ENCODE results near the gene DPRX.
"Not testable (repeated sequence)": the region's sequence is repeated elsewhere in the genome, so short reads cannot be mapped to it uniquely, and the experiment has no call there.

Gene DPRX

DNA sequence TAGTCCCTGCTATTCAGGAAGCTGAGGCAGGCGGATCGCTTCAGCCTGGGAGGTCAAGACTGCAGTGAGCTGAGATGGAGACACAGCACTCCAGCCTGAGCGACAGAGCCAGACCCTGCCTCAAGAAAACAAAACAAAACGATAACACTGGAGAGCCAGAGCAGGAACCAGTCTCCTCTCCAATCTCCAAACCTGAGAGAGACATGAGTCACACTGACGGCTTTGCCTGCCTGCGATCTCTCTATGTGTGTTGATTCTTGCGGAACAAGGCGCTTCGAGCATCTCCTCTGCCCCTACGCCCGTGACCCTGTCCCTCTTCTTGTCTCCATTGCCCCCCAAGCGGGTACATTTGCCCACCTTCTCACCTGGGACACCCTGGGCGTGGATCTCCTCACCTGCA is 15.6 kb downstream of the DPRX start:
- DNase-seq: no peak

DNA sequence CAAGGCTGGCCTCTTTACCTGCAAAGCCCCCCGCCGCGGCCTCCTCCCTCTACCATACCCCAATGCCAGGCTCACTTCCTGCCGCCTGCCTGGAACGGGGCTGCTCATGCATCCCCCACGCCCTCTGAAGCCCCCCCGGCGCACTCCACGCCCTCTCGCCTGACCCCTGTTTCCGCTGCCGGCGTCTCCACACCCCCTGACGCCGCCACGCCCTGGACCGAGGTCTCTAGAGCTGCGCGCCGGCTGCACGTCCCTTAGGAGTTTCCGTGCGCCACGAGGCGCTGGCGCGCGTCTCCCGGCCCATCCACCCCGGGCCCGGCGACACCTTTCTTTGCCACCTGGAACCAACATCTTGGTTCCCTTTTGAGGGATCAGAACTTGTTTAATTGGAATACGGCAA is 16.0 kb downstream of the DPRX start:
- DNase-seq: no peak

DNA sequence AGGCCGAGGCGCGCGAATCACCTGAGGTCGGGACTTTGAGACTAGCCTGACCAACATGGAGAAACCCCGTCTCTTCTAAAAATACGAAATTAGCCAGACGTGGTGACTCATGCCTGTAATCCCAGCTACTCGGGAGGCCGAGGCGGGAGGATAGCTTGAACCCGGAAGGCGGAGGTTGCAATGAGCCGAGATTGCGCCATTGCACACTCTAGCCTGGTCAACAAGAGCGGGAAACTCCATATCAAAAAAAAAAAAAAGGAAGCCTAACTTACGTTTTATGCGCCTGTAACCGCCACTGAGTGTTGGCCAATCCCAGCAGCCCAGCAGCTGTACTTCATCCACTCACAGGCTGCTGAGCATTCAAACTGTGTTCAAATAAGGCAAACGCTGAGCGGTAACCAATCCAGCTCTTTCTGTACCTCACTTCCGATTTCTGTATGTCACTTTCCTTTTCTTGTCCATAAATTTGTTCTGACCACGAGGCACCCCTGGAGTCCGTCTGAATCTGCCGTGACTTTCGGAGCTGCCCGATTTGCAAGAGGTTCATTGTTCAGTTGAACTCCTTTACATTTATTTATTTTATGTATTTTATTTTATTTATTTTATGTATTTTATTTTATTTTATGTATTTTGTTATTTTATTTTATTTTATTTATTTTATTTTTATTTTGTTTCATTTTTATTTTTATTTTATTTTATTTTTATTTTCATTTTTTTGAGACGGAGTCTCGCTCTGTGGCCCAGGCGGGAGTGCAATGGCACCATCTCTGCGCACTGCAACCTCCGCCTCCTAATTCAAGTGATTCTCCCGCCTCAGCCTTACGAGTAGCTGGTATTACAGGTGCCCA is 18.2 kb downstream of the DPRX start:
- no peak for DNase-seq

DNA sequence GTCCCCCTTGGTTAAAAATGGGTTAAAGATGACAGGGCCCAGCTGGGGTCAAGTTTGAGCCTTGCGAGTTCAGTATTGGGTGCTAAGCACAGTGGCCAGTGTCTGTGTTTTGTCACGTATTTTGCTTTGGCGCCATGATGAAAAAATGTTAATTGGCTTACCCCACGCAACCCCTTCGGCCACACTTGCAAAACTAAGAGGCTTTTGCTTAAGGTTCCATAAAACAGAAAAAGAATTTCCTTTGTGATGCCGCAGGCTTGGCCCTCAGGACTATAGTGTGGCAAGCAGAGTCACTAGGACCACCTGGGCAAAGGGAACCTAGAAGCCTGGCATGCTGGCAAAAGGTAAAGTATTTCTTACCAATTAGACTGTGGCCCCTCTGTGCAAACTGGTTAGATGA is 20.7 kb downstream of the DPRX start:
- DNase-seq: no peak

DNA sequence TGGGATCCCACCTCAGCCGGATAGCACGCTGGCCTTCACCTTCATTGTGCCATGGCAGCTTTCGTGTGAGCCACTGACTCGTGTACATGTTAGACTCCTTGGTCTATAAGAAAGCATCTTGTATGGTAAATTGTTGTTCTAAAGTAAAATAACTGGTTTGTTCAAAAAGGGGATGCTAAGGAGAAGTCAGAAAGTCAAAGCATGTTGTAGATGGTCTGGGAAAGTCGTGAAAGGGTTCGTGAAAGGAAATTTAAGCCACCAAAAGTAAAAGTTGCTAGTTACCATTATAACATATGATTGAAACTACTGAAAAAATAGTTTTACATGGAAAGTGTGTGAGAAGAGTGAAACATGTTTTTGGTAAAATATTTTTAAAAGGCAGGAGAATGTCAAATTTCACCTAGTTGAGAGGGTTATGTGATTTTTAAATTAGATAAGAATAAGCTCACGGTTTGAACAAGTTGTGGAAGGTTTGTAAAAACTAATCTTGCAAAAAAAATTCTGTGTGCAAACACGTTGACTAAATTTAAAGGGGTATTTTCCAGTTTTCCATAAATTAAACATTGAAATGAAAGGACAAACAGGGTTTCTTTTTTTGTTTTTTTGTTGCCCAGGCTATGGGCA is 23.4 kb downstream of the DPRX start:
- DNase-seq: no peak

DNA sequence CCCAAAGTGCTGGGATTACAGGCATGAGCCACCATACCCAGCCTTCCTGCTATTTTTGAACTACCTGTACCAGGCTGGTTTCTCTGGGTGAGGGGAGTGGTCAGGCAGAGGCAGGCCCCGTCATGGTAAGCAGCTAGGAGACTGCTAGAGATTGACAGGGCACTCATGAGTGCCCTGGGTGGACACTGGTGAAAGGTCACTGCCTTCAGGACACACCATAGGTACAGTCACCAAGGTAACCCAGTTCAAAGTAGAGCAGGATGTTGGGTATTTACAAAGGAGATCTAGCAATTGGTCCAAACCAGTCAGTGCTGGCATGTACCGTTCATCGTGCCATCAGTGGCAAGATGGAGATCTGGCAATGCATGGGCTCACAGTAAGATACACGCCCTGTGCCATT is 25.5 kb downstream of the DPRX start:
- no peak for DNase-seq

DNA sequence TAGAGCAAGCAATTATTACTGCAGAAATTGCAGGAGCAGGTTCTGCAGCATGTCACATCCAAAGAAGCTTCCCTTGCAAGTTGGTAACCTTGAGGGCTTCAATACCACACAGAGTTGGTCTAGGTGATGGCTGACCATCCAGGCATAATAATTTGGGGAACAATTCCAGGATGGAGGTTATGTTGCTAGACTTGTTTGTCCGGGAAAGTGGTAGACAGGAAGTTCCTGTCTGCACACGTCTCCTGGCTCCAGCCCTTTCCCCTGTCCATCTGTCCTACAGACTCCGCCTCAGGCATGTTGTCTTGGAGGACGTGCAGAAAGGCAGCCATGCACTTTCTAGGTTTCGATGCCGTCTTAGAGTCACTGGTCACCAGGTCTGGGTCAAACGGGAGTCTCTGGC is 26.0 kb downstream of the DPRX start:
- no peak for DNase-seq

DNA sequence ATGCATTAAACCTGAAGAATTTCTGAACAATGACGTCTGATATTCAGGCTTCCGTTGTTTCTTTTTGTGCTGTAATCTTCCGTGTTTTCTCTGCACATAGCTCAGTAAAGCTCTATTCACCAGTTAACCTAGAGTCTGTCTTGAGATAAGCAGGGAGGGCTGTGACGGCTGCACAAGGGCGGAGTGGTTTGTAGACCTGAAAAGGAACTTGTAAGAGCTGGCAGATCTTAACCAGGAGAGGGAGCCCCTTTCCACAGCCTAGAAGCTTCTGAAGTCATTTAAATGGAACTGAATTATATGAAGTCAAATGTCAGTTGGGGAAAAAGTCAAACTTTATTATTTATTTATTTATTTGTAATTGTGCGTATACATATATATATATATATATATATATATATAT is 27.5 kb downstream of the DPRX start:
- DNase-seq: no peak

DNA sequence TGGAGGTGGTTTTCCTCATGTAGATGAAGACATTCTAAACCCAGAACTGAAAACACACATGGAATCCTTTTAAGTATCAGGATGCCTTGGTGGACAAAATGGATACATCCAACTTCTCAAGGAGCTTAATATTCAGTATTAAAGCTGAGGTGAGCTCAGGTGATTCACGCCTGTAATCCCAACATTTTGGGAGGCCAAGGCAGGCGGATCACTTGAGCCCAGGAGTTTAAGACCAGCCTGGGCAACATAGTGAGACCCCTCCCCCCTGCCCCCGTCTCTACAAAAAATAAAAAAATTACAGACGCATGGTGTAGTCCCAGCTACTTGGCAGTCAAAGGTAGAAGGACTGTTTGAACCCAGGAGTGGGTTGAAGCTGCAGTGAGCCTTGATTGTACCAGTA is 28.8 kb downstream of the DPRX start:
- DNase-seq: no peak

DNA sequence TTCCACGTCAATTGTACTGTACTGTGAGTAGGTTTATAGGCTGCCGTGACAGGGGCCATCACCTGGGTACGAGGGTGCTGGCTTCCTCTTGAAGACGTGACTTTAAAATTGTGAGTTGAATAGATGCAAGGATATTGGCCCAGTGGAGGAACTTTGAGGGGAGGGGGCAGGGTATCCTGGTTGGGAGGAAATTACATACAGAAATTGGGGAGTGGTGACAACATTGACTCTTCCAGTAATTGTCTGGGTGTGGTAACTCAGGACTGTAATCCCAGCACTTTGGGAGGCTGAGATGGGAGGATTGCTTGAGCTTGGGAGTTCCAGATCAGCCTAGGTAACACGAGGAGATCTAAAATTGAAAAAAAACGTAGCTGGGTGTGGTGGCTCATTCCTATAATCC is 30.4 kb downstream of the DPRX start:
- no peak for DNase-seq

DNA sequence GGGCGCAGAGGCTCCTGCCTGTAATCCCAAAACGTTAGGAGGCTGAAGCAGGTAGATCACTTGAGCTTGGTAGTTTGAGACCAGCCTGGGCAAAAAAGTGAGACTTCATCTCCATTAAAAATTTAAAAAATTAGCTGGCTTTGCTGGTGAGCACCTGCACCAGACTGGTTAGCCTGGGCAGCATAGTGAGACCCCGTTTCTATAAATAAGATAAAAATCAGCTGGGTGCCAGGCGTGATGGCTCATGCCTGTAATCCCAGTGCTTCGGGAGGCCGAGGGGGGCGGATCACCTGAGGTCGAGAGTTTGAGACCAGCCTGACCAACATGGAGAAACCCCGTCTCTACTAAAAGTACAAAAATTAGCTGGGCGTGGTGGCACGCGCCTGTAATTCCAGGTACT is 32.4 kb downstream of the DPRX start:
- no peak for DNase-seq

DNA sequence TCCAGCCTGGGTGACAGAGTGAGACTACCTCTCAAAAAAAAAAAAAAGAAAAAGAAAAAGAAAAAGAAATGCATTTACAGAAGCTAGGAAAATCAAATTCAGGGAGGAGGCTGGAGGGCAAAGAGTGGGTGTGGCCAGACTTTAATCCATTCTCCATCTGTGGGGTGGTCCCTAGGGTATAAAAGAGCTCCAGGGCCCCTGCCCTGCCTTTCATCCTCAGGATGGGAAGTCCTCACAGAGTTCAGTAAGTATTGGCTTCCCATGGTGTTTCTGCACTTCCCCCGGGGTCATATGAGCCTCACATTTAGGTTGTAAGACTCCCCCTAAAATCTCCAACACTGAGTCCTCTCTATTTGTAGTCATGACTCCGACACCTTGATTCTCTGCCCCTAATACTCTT is 33.0 kb downstream of the DPRX start:
- no peak for DNase-seq

DNA sequence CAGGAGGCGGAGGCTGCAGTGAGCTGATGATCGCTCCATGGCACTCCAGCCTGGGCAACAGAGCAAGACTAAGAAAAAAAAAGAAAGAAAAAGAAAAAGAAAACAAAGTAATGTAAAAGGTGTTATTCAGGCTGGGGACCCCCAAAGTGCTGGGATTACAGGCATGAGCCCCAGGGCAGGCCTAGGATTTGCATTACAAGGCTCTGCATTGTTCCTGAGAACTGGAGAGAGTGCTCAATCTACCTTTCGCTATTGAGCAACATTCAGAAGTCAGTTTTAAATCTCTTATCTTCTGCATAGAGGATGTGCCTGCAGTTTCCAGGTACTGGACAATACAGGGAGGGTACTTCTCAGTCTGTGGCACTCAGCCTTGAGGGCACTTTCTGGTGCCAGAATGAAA is 34.5 kb downstream of the DPRX start:
- not testable (repeated sequence) for DNase-seq

DNA sequence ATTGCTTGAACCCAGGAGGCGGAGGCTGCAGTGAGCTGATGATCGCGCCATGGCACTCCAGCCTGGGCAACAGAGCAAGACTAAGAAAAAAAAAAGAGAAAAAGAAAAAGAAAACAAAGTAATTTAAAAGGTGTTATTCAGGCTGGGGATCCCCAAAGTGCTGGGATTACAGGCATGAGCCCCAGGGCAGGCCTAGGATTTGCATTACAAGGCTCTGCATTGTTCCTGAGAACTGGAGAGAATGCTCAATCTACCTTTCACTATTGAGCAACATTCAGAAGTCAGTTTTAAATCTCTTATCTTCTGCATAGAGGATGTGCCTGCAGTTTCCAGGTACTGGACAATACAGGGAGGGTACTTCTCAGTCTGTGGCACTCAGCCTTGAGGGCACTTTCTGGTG is 37.0 kb downstream of the DPRX start:
- not testable (repeated sequence) for DNase-seq

DNA sequence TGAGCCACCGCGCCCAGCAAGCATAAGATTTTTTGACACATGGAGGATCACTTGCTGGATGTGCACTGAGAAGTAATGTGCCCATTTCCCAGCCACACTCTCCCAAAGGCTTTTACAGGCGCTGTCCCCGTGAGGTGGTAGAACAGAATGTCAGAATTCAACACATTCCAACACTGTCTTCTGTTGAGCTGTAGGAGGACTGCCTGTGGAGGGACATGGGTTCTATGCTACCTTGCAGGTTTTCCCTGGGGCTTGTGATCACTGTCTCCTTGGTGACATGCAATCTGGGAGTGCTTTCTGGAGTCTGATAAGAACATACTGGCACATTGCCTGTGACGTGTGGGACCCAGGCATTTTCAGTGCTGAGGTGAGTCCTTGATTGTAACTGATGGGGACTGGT is 38.5 kb downstream of the DPRX start:
- no peak for DNase-seq

DNA sequence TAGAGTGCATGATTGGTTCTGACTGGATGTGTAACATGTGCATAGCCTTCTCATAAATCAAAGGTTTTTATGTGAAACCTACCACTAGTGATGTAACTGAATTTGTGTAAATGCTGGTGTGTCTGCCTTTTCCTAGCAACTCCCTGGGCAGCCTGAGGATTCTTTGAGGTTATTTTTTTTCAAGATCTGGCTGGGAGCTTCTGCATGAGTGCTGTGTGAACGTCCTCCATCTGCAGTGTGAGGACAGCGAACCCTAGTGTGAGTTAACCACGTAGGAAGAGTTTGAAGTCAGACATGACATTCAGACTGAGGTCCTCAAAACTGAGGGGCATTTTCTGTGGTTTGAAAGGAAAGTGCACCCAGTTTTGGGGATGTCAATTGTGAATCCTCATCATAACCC is 39.9 kb downstream of the DPRX start:
- DNase-seq: no peak
